Adipose tissue (tissue), 3 donors: ENCODE results near the gene PPP2R5A. TPM values are rescaled to one million over a fixed set of nuclear protein-coding genes. Genes with fewer than 3 reads are reported as not detected.
"Not testable (repeated sequence)": the region's sequence is repeated elsewhere in the genome, so short reads cannot be mapped to it uniquely, and the experiment has no call there.

Source experiments
- H3K27ac ChIP-seq: one replicate; pipeline ENCODE4 v1.5.1; 2013; ENCODE audit warnings: low read depth, low read length
- WGBS, 3 donors: extraction: QIAGEN DNeasy Blood & Tissue Kit; methylation state at CpG; one replicate each; pipeline ENCODE4 v1.1.7; 2013; 5-methylcytosine and 5-hydroxymethylcytosine counted together
- polyA plus RNA-seq, 3 donors: library from polyadenylated mRNA; stranded (reverse); fragments of 200-250 nt; gene quantifications; one replicate each; pipeline ENCODE4 v1.2.3, GENCODE V29; 2013
- donor health status: healthy with polysubstance abuse.
- donor health status: Bipolar disorder and iron deficiency.
- donor health status: healthy.

PPP2R5A gene
- polyA plus RNA-seq, 3 donors = 31.2 to 55.8 (median 41.3) TPM

GRCh38 chr1:212381397-212382035, 96.3 kb downstream of the PPP2R5A start:
- 67 to 85% (median 73%) methylated on average over 4 of the region's 4 CpGs for WGBS, 3 donors

DNA sequence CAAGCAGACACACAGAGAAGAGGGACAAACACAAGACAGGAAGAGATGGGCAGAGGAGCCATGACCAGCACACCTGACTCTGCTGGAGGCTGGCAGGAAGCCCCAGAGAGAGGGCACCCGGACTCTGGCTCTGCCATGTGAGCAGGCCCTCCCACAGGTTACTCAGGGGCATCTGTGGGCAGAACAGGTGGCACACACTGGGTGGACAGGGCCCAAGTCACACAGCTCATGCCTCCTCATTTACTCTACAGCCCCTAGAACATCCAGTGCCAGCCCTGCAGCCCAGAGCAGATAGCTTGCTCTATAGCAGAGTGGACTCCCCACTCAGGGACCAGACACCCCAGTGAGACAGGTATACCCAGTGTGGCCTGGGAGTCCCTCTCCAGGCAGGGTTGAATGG, 100.8 kb downstream of the PPP2R5A start:
- WGBS, 3 donors = 75 to 88% (median 82%) methylated on average over 1 of the region's 1 CpG
- no peak overlapping the region for H3K27ac ChIP-seq

More at GRCh38 chr1:212381397-212382035, 96.3 kb downstream of the PPP2R5A start:
- H3K27ac ChIP-seq = no peak overlapping the region

GRCh38 chr1:212388985-212389716, 103.9 kb downstream of the PPP2R5A start:
- 92 to 100% (median 97%) methylated on average over 1 of the region's 1 CpG for WGBS, 3 donors
- H3K27ac ChIP-seq = no peak overlapping the region

GRCh38 chr1:212395678-212396437, 110.6 kb downstream of the PPP2R5A start:
- H3K27ac ChIP-seq = not testable (repeated sequence)
- 92 to 93% (median 93%) methylated on average over 5 of the region's 6 CpGs for WGBS, 3 donors

DNA sequence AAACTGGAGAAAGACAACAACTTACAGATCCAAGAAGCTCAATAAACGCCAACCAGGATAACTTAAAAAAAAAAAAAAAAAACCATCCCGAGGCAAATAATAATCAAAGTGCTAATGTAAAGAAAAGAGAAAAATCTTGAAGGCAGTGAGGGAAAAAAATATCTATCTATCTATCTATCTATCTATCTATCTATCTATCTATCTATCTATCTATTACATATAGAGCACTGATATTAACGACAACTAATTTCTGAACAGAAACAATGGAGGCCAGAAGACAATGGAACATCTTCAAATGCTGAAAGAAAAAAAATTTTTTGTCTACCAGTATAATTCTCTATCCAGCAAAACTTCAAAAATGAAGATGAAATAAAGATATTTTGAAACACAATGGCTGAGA, 111.4 kb downstream of the PPP2R5A start:
- WGBS, 3 donors = 96 to 100% (median 97%) methylated on average over 3 of the region's 3 CpGs

GRCh38 chr1:212397171-212397570, 112.0 kb downstream of the PPP2R5A start:
- H3K27ac ChIP-seq = no peak overlapping the region
- 95 to 100% (median 96%) methylated on average over 1 of the region's 1 CpG for WGBS, 3 donors

More for the DNA sequence above, 111.4 kb downstream of the PPP2R5A start:
- no peak overlapping the region for H3K27ac ChIP-seq

DNA sequence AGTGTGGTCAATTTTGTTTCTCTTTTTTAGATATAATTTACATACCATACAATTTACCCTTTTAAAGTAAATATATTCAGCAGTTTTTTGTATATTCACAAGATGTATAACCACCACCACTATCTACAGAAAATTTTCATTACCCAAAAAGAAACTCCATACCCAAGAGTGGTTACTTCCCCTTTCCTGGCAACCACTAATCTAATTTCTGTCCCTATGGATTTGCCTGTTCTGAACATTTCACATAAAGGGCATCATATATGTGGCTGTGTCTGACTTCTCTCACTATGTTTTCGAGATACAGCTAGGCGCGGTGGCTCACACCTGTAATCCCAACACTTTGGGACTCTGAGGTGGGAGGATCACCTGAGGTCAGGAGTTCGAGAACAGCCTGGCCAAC, 115.8 kb downstream of the PPP2R5A start:
- H3K27ac ChIP-seq = no peak overlapping the region
- 97 to 98% (median 98%) methylated on average over 4 of the region's 4 CpGs for WGBS, 3 donors

DNA sequence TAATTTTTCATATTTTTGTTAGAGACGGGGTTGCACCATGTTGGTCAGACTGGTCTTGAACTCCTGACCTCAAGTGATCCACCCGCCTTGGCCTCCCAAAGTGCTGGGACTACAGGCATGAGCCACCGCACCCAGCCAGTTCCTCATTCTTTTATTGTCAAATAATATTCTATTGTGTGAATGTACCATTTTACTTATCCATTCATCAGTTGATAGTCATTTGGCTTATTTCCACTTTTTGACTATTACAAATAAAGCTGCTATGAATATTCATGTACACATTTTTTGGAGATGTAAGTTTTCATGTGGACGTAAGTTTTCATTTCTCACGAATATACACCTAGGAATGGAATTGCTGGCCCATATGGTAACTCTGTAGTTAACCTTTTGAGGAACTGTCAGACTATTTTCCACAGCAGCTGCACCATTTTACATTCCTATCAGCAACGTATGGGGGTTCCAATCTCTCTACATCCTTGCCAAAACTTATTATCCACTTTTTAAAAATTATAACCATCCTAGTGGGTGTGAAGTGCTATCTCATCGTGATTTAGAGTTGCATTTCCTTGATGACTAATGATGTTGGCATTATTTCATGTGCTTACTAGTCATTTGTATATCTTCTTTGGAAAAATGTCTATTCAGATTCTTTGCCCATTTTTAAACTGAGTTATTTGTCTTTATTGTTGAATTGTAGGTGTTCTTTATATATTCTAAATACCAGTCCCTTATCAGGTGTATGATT, 116.8 kb downstream of the PPP2R5A start:
- no peak overlapping the region for H3K27ac ChIP-seq
- 73 to 90% (median 79%) methylated on average over 7 of the region's 7 CpGs for WGBS, 3 donors

GRCh38 chr1:212402666-212403321, 117.6 kb downstream of the PPP2R5A start:
- 90 to 93% (median 92%) methylated on average over 7 of the region's 7 CpGs for WGBS, 3 donors

DNA sequence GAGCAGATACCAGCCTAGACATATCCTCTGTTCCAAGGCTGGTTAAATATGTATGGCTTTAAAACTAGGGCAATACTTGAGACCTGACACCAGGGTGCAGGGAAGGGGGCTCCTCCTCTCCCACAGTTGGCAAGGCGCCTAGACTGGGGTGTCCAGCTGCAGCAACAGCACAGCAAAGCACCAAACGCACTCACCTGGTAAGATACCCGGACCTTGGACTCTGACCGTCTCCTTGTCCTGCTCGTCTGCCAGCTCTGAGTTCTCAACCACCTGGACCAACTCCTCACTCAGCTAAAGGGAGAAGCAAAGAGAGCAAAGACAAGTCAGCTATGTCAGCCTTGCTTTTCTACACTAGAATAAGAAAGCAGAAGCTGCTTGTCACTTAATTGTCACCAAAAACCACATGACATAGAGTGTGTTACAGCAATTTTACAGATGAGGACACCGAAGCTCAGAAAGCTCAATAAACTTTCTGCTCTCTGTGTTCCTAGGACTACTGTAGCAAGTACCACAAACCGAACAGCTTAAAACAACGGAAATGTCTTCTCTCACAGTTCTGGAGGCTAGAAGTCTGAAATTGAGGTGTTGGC, 125.1 kb downstream of the PPP2R5A start:
- 61 to 93% (median 92%) methylated on average over 8 of the region's 8 CpGs for WGBS, 3 donors
- no peak overlapping the region for H3K27ac ChIP-seq

More at GRCh38 chr1:212402666-212403321, 117.6 kb downstream of the PPP2R5A start:
- H3K27ac ChIP-seq = no peak overlapping the region

Other genes starting within 250 kb of the PPP2R5A start
- gene INTS7, start 249.9 kb upstream of the PPP2R5A start, polyA plus RNA-seq = 1 to 10 TPM; 2.9 to 5.6 (median 4.4) TPM
- under 1 TPM; 0.14 to 0.90 (median 0.24) TPM for gene DTL, start 249.7 kb upstream of the PPP2R5A start, polyA plus RNA-seq
- gene PACC1, start 129.5 kb downstream of the PPP2R5A start, polyA plus RNA-seq = 1 to 10 TPM; 1.9 to 2.4 (median 2.0) TPM
- 100 to 1,000 TPM in 1 of 3 donors, 10 to 100 TPM in 2; 35.0 to 116 (median 54.1) TPM for gene NENF, start 147.5 kb downstream of the PPP2R5A start, polyA plus RNA-seq